DMS79 (cell line): ENCODE data around the gene KCNQ5.
"Not testable (repeated sequence)": the region's sequence is repeated elsewhere in the genome, so short reads cannot be mapped to it uniquely, and the experiment has no call there.

ENCODE experiments used
- DNase-seq: peaks from one replicate; lab custom pipeline; 2025; lab: John Stamatoyannopoulos, UW

Gene KCNQ5

DNA sequence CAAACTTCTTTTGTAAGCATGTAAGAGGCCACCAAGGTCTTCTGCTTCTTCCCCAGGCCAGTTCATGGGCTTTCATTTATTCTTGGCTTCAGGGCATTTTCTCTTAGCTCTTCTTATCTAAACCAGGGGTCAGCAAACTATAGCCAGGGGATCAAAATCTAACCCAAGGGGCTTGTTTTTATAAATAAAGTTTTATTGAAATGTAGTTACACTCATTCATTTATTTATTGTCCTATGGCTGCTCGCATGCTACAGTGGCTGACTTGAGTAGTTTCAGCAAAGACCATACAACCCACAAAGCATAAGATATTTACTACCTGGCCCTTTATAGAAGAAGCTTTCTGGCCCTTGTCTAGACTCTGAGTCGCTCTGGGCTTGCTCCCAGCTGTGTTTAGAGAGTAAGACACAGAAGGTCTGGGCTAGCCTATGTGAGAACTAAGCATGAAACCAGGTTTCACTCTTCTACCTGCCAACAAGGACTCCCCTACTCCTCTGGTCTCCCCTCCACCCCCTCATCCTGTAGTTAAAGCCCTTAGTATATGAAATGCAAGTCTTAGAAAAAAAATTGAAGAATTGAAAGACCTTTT lies 560.2 kb downstream of the KCNQ5 start:
- DNase-seq: no peak

DNA sequence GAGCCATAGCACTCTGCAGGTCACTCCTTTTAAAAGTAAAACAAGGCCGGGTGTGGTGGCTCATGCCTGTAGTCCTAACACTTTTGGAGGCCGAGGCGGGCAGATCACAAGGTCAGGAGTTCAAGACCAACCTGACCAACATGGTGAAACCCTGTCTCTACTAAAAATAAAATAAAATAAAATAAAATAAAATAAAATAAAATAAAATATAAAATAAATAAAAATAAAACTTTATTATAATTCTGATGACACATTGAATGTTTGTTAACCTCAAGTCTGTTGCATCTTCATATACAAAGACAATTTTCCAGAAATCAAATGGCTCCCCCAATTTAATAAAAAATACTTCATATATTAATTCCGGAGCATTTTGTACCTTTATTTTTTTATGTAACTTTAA lies 571.4 kb downstream of the KCNQ5 start:
- DNase-seq: not testable (repeated sequence)

DNA sequence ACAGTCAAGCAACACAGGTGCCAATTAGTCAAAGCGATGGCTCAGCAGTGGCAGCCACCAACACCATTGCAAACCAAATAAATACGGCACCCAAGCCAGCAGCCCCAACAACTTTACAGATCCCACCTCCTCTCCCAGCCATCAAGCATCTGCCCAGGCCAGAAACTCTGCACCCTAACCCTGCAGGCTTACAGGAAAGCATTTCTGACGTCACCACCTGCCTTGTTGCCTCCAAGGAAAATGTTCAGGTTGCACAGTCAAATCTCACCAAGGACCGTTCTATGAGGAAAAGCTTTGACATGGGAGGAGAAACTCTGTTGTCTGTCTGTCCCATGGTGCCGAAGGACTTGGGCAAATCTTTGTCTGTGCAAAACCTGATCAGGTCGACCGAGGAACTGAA lies 572.9 kb downstream of the KCNQ5 start:
- DNase-seq: no peak

DNA sequence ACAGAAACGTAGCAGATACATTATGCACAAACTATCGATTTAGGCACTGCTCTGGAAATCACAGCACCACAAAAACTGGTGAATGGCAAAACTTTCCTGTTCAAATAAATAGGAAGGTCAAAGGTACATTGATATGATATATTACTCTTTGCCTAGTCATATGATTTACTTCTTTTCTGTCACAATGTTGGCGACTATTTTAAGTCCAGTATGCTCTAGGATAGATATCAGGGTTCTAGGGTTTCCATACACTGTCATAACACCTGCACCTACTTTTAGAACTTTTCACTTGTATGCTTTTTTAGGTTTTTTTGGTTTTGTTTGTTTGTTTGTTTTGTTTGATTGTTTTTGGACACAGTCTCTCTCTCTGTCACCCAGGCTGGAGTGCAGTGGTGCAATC lies 578.4 kb downstream of the KCNQ5 start:
- no peak for DNase-seq

DNA sequence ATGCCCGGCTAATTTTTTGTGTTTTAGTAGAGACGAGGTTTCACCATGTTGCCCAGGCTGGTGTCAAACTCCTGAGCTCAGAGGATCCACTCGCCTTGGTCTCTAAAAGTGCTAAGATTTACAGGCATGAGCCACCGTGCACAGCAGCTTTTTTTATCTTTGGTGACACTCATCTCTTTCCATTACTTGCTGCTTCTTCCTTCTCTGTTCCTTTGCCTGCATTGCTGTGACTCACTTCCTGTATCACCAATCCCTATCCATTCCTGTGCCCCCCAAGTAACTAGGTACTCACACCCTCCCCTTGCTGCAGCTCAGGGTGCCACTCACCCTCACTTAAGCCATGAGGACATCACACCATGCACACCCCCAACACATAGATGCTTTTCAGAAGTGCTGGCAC lies 578.9 kb downstream of the KCNQ5 start:
- no peak for DNase-seq

DNA sequence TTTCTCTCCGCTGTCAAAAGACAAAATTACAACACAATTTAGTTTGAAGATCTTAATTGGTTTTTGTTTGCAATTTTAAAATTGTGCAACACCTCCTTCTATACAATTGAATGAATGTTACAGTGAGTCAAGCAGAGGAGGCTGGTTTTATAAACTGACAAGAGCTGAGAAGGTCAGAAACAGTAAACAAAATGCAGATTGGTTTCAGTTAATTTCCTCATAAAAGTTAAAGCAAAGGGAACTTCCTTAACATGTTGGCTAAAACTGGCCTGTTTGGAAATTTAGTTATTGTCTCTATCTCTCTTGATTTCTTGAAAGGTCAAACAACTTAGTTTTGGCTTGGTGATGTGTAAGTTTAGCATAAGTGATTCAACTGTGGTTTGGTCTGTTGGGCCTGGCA lies 581.2 kb downstream of the KCNQ5 start:
- no peak for DNase-seq

DNA sequence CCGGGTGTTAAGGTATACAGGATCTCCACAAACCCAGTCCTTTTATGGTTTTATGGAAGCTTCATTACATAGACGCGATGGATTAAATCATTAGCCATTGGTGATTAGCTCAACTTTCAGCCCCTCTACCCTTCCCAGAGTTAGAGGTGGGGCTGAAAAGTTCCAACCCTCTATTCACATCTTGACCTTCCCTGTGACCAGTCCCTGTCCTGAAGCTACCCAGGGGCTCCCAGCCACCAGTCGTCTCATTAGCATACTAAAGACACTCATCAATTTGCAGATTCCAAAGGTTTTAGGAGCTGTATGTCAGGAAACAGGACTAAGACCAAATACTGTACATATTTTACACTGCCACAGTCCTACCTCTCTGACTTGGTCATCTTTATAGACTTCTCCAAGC lies 582.4 kb downstream of the KCNQ5 start:
- DNase-seq: no peak

DNA sequence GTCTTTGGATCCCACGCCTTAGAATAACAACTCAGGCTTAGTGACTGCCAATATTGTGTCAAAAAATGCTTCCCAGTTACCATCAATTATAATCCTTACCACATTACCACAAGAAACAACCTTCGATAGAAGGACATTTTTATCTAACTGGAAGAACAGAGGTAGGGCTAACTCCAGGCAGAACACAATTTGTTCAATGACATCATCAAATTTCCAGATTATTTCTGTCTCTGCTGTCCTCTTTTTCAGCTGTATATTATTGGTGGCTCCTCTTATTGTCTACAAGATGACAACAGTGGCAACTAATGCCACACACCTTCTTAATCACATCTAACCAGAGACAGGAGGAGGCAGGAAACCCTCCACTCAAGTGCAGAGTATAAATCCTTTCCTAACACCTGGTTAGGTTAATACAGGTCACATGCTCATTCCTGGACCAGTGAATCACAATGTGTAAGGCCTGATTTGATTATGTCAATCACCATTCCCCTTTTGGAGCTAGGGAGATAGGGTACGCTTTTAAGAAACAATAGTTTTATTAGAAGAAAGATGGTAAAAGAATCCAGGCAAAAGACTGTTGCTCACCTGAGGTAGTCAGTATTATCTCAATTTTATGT lies 585.5 kb downstream of the KCNQ5 start:
- DNase-seq: no peak

DNA sequence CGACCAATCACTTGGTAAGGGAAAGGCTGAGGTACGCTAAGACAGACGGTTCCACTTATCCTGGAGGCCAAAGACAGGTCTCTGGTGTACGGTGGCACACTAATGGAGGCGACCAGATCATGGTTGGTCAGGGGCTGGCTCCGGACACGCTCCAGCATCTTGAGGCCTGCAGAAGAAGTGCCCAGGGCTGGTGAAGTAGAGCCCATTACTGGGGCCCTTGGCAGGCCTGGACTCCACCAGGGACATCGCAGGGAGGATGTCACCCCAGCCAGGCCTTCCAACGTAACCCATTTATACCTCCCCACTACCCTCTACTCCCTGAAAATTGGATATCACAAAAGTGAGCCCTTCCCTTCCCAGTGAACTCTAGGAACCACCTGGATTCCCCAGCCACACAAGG lies 587.3 kb downstream of the KCNQ5 start:
- DNase-seq: no peak

DNA sequence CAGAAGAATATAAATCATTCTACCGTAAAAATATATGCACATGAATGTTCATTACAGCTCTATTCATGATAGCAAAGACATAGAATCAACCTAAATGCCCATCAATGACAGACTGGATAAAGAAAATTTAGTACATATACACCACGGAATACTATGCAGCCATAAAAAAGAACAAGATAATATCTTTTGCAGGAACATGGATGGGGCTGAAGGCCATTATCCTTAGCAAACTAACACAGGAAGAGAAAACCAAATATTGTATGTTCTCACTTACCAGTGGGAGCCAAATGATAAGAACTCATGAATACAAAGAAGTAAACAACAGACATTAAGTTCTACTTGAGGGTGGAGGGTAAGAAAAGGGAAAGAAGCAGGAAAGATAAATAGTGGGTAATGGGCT lies 595.0 kb downstream of the KCNQ5 start:
- DNase-seq: no peak

DNA sequence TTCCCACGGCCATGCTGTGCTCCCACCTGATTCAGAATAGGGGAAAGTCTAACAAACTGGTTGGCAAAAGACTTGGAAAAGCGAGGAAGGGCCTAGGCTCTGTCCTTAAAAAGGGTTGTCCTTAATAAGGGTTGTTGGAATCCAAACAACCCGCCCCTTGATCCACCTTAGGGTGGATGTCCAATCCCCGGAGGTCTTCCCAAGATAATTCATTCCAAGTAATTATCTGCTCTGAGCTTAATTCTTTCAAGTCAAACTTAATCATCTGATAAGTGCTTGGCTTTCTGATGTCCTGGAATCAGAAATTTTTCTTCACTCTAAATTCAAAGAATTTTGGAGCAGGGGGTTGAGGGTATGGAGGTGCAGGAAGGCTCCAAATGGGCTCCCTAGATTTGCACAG lies 603.5 kb downstream of the KCNQ5 start, which contains the start of gene KHDC1L:
TSS of gene KHDC1L (minus strand) at position 101 of the 400 bp plus-strand sequence. CDS start at position 13, 88 bp downstream.
- DNase-seq: no peak

DNA sequence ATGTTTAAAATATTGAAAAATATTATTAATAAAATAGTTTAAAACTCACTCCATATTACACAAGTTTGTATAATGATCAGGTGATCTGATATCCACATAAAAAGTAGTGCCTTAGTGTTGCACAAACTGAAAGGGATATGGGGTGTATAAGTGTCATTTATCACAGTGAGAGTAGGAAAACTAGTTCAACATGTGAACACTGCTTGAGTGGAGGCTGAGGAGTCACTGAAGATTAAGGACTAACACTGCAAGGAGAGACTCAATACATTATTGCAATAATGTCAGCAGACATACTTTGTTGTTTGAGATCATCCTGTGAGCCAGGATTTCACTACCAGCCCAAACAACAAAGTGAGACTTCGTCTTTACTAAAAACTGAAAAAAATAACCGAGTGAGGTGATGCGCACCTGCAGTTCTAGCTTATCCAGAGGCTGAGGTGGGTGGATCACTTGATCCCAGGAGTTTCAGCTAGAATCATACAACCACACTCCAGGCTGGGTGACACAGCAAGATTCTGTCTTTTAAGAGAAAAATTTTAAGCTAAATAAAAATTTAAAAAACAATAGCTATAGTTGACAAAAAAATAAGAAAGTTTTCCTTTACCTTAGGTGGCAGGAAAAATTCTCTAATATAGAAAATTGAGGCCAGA lies 605.9 kb downstream of the KCNQ5 start:
- no peak for DNase-seq

DNA sequence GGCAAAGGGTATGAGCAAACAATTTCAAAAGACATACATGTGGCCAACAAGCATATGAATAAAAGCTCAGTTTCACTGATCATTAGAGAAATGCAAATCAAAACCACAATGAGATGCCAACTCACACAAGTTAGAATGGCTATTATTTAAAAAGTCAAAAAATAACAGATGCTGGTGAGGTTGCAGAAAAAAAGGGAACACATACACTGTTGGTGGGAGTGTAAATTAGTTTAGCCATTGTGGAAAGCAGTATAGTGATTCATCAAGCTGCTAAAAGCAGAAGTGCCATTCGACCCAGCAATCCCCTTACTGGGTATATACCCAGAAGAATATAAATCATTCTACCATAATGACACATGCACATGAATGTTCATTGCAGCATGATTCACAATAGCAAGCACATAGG lies 610.1 kb downstream of the KCNQ5 start:
- no peak for DNase-seq

DNA sequence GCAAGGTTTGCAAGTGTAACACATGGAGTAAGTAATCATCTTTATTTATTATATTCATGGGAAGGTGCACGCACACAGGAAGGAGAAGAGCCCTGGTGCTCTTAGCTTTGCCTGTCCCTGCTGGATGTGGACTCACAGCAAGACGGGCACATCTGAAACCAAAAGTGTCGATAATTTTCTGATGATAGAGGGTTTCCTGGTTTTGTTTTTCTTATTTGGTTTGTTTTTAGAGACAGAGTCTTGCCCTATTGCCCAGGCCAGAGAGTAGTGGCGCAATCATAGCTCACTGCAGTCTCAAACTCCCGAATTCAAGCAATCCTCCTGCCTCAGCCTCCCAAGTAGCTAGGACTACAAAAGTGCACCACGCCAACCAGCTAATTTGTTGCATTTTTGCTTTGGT lies 611.2 kb downstream of the KCNQ5 start:
- DNase-seq: no peak

DNA sequence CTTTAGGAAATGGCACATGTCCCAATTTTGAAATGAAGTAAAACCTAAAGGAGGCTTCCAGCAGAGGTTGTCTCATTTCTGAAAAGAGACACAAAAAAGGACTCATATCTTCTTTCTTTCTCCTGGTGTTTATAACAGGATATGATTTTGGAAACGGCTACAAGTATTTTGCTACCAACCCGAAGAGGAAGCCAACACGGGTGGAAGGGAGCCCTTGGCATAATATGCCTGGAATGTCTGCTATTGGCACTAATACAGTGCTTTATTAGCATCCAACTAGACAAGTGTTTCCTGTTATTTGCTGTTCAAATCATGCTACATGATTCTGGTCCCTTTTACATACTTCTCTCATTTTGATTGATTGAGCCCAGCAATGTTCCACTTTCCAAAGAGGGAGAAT lies 612.1 kb downstream of the KCNQ5 start:
- DNase-seq: not testable (repeated sequence)

DNA sequence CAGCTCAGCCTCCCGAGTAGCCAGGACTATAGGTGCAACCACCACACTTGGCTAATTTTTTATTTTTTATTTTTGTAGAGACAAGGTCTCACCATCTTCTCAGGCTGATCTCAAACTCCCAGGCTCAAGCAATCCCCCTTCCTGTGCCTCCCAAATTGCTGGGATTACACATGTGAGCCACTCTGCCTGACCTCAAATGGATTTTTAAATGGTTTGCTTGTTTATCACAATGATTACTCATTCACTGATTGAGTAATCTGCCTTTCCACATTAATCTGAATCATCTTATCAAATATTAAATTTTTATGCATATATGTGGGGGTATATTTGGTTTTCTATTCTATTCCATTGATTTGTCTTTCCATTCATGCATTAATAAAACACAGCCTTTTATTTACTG lies 612.9 kb downstream of the KCNQ5 start:
- DNase-seq: no peak

DNA sequence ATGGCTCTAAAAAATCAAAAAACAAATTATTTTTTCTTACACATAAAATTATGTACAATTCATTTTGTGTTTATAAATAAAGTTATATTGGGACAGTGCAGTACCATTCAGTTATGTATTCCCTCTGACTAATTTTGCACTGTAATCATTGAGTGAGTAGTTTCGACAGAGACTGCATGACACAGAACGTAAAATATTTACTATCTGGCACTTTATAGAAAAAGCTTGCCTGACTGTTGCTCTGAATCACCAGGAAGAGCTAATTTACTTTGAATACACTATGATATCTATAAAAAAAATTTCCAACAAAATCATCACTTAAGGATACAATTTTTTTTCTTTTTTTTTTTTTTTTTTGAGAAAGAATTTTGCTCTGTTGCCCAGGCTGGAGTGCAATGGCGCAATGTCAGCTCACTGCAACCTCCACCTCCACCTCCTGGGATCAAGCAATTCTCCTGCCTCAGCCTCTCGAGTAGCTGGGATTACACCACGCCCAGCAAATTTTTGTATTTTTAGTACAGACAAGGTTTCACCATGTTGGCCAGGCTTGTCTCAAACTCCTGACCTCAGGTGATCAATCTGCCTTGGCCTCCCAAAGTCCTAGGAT lies 614.4 kb downstream of the KCNQ5 start:
- no peak for DNase-seq

DNA sequence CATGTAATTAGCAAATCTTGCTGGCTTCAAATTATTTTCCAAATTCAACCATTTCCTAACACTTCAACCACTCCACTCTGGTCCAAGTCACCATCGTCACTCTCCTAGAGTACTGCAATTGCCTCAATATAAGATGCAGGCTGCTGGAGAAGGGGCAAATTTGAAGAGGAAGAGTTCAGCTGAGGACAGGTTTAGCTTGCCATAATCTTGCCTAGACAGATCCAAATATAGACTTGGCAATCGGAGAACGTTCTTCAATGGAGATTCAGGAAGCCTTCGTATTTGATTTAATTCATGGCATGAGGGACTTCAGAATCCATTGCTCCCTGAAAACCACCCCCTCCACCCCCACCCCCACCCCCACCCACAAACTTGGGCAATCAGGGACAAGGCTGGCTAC lies 618.9 kb downstream of the KCNQ5 start:
- no peak for DNase-seq

DNA sequence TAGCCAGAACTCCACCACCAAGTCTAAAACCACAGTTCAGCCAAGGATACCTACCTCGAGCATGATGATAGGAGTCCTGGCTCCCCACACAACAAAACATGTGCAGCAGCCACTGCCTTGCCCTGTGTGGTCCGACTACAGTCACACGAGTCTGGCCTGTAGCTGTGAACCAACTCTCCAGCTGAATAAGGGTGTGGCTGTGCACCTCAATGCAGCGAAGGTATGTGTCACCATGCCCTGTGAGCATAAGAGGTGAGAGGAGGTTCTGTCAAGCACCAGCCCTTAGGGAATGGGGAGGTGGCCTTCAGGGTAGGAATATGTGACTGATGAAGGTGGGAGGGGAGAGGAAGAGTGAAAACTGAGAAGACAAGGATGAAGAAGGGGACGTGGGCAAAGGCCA lies 620.1 kb downstream of the KCNQ5 start:
- DNase-seq: no peak
